HEK293 (cell line): ENCODE data around the gene NME5.

Experiments used
- CTCF ChIP-seq: fragments of 450-650 bp; formaldehyde crosslinking; IDR thresholded peaks from 2 replicates; pipeline ENCODE4 v1.5.1; 2016; ENCODE audit warnings: missing biosample characterization, missing genetic modification characterization
- REST ChIP-seq: fragments of 450-650 bp; formaldehyde crosslinking; IDR thresholded peaks from 2 replicates; pipeline ENCODE4 v1.5.1; 2016; ENCODE audit warnings: missing biosample characterization, missing genetic modification characterization
- SP3 ChIP-seq: fragments of 450-650 bp; formaldehyde crosslinking; IDR thresholded peaks from 2 replicates; pipeline ENCODE4 v1.5.1; 2016; ENCODE audit warnings: missing biosample characterization, missing genetic modification characterization
- ZBTB21 ChIP-seq: fragments of 450-650 bp; formaldehyde crosslinking; IDR thresholded peaks from 2 replicates; pipeline ENCODE4 v1.5.1; 2017; ENCODE audit warnings: missing biosample characterization, missing genetic modification characterization
- ZFP41 ChIP-seq: fragments of 450-650 bp; formaldehyde crosslinking; IDR thresholded peaks from 2 replicates; pipeline ENCODE4 v1.5.1; 2016; ENCODE audit warnings: missing biosample characterization, missing genetic modification characterization, borderline replicate concordance
- ZNF24 ChIP-seq: fragments of 450-650 bp; formaldehyde crosslinking; IDR thresholded peaks from 2 replicates; pipeline ENCODE4 v1.5.1; 2016; ENCODE audit warnings: missing biosample characterization, missing genetic modification characterization
- ZNF248 ChIP-seq: fragments of 450-650 bp; formaldehyde crosslinking; IDR thresholded peaks from 2 replicates; pipeline ENCODE4 v1.5.1; 2017; ENCODE audit warnings: missing biosample characterization, missing genetic modification characterization
- ZNF580 ChIP-seq: fragments of 450-650 bp; formaldehyde crosslinking; IDR thresholded peaks from 2 replicates; pipeline ENCODE4 v1.5.1; 2016; ENCODE audit warnings: missing biosample characterization, missing genetic modification characterization
- ZSCAN23 ChIP-seq: fragments of 450-650 bp; formaldehyde crosslinking; IDR thresholded peaks from 2 replicates; pipeline ENCODE4 v1.5.1; 2016; ENCODE audit warnings: missing biosample characterization, missing genetic modification characterization

- TF ChIP-seq ZNF248 (tag by site-specific recombination): no peak
- TF ChIP-seq CTCF (tag by site-specific recombination): no peak
- peak; percentile 67 for TF ChIP-seq ZBTB21 (tag by site-specific recombination)
- no peak for TF ChIP-seq REST (tag by site-specific recombination)
- no peak for TF ChIP-seq ZNF580 (tag by site-specific recombination)
- no peak for TF ChIP-seq ZFP41 (tag by site-specific recombination)
- no peak for TF ChIP-seq ZSCAN23 (tag by site-specific recombination)
- 0 out of 2 replicates have a peak, but pooled peaks have one; percentile 18 for TF ChIP-seq ZNF24
- no peak for TF ChIP-seq SP3 (tag by site-specific recombination)
These were observed 10.9 kb downstream of the NME5 start for GRCh38 chr5:138128334-138128733.
